DND-41 (cell line): ENCODE measurements around the gene ATP6V1G1.

Experiments
- CTCF ChIP-seq: IDR thresholded peaks from 2 replicates; pipeline ENCODE4 v1.5.1; 2012; ENCODE audit warnings: borderline replicate concordance, low read length, moderate library complexity, mild to moderate bottlenecking; ENCODE audit not compliant: poor library complexity, severe bottlenecking; ENCODE audit errors: extremely low read depth
- EZH2 ChIP-seq: IDR thresholded peaks from 3 replicates; pipeline ENCODE4 v1.6.1; 2012; ENCODE audit warnings: borderline replicate concordance, low read depth, mild to moderate bottlenecking, moderate library complexity, low read length, inconsistent platforms; ENCODE audit not compliant: severe bottlenecking

GRCh38 chr9:114551750-114552685 lies 35.6 kb upstream of the ATP6V1G1 start:
- TF ChIP-seq CTCF (no peak), EZH2 (no peak)
